WTC11 (cell line): Measurements from ENCODE around the gene R3HDML. TPM values are rescaled to one million over a fixed set of nuclear protein-coding genes. Genes with fewer than 3 reads are reported as not detected.

Source experiments
- ATAC-seq: fragments of 200-7000 bp; cut with Tn5 transposase; 2 replicates; pipeline ENCODE4 v1.10.0; 2021; ENCODE audit warnings: mild to moderate bottlenecking, moderate library complexity
- CTCF ChIA-PET: fragments of 300-600 bp; sonication (Branson Sonifier 250); formaldehyde crosslinking; loops from one replicate; lab custom pipeline; 2021; ENCODE audit warnings: antibody characterized with exemption; lab: Charles Lee
- POLR2A ChIA-PET: fragments of 350-600 bp; sonication (Branson Sonifier 250); formaldehyde crosslinking; loops from one replicate; lab custom pipeline; 2021; ENCODE audit warnings: antibody characterized with exemption; lab: Charles Lee
- DNase-seq: peaks from one replicate; pipeline ENCODE4 v3.0.0; 2021; ENCODE audit warnings: low spot score
- H3K27ac Mint-ChIP-seq: 2 replicates; pipeline ENCODE4 v1.8.0; 2021; ENCODE audit warnings: mixed read lengths
- H3K27me3 Mint-ChIP-seq: 2 replicates; pipeline ENCODE4 v1.8.0; 2021; ENCODE audit warnings: low read depth, mild to moderate bottlenecking, moderate library complexity, mixed read lengths
- H3K36me3 Mint-ChIP-seq: 2 replicates; pipeline ENCODE4 v1.8.0; 2021; ENCODE audit warnings: mixed read lengths
- H3K4me1 Mint-ChIP-seq: 2 replicates; pipeline ENCODE4 v1.8.0; 2022; ENCODE audit warnings: mixed read lengths
- H3K4me3 Mint-ChIP-seq: 2 replicates; pipeline ENCODE4 v1.8.0; 2021; ENCODE audit warnings: mild to moderate bottlenecking, moderate library complexity, mixed read lengths
- H3K9me3 Mint-ChIP-seq: 2 replicates; pipeline ENCODE4 v1.8.0; 2021; ENCODE audit warnings: mixed read lengths
- AR ChIP-seq: fragments of 250-450 bp; sonication (Bioruptor Pico); IDR thresholded peaks from 2 replicates; pipeline ENCODE4 v1.9.0; 2021; ENCODE audit warnings: mild to moderate bottlenecking
- CTCF ChIP-seq: fragments of 200-600 bp; IDR thresholded peaks from 2 replicates; pipeline ENCODE4 v1.8.0; 2022; ENCODE audit warnings: antibody characterized with exemption
- GABPB1 ChIP-seq: sonication (generic); formaldehyde crosslinking; IDR thresholded peaks from 2 replicates; pipeline ENCODE4 v1.8.1; 2023; ENCODE audit warnings: mild to moderate bottlenecking, missing genetic modification reagents
- GRHL2 ChIP-seq: fragments of 250-450 bp; sonication (Bioruptor Pico); IDR thresholded peaks from 2 replicates; pipeline ENCODE4 v1.8.0; 2022; ENCODE audit warnings: mild to moderate bottlenecking, moderate library complexity; ENCODE audit not compliant: insufficient replicate concordance, severe bottlenecking
- JAZF1 ChIP-seq: fragments of 250-450 bp; sonication (Bioruptor Pico); IDR thresholded peaks from 2 replicates; pipeline ENCODE4 v1.9.0; 2021; ENCODE audit warnings: moderate library complexity, mild to moderate bottlenecking, inconsistent platforms
- NFYB ChIP-seq: sonication (generic); formaldehyde crosslinking; conservative IDR thresholded peaks from 2 replicates; pipeline ENCODE4 v1.8.0; 2022; ENCODE audit warnings: low read depth, missing genetic modification reagents
- RORB ChIP-seq: fragments of 250-450 bp; sonication (Bioruptor Pico); IDR thresholded peaks from 2 replicates; pipeline ENCODE4 v1.9.0; 2021; ENCODE audit warnings: mild to moderate bottlenecking
- SMAD4 ChIP-seq: sonication (generic); formaldehyde crosslinking; IDR thresholded peaks from 2 replicates; pipeline ENCODE4 v1.8.0; 2022; ENCODE audit warnings: mild to moderate bottlenecking, missing genetic modification reagents
- SP1 ChIP-seq: sonication (generic); formaldehyde crosslinking; conservative IDR thresholded peaks from 2 replicates; pipeline ENCODE4 v1.8.1; 2022; ENCODE audit warnings: missing genetic modification reagents
- TP53 ChIP-seq: sonication (generic); formaldehyde crosslinking; IDR thresholded peaks from 2 replicates; pipeline ENCODE4 v1.8.1; 2023; ENCODE audit warnings: mild to moderate bottlenecking, missing genetic modification reagents
- ZNF121 ChIP-seq: sonication (generic); formaldehyde crosslinking; IDR thresholded peaks from 2 replicates; pipeline ENCODE4 v1.8.0; 2023; ENCODE audit warnings: missing genetic modification reagents
- ZNF219 ChIP-seq: sonication (generic); formaldehyde crosslinking; IDR thresholded peaks from 2 replicates; pipeline ENCODE4 v1.8.0; 2023; ENCODE audit warnings: missing genetic modification reagents, mild to moderate bottlenecking, borderline replicate concordance
- ZNF512 ChIP-seq: sonication (generic); formaldehyde crosslinking; IDR thresholded peaks from 2 replicates; pipeline ENCODE4 v1.8.1; 2022; ENCODE audit warnings: missing genetic modification reagents, borderline replicate concordance
- total RNA-seq: library from RNA; stranded (reverse); gene quantifications from 3 replicates; pipeline ENCODE4 v1.2.3, GENCODE V29; 2021
- TF ChIP-seq, protein P1 (sequence below): sonication (generic); formaldehyde crosslinking; IDR thresholded peaks from 2 replicates; pipeline ENCODE4 v1.8.0; 2022; ENCODE audit warnings: mild to moderate bottlenecking, missing genetic modification reagents
- TF ChIP-seq, protein P2 (sequence below): sonication (generic); formaldehyde crosslinking; IDR thresholded peaks from 2 replicates; pipeline ENCODE4 v1.8.0; 2022; ENCODE audit warnings: missing genetic modification reagents

The R3HDML gene
- total RNA-seq, 1 experiment from 2014 or later: not detected

DNA sequence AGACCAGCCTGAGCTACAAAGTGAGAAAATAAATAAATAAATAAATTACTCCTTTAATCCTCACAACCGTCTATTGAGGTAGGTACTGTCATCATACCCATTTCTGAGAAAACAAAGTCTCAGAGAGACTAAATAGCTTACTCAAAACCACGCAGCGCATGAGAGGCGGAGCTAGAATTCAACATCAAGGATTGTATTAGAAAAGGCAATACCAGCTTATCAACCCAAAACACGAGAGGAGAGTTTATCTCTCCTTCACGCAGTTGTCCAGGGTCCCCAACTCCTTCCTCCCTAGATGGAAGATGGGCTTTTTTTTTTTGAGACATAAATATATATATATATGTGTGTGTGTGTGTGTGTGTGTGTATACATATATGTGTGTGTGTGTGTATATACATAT, 30.9 kb downstream of the R3HDML start (continued):
- TF ChIP-seq SMAD4: no peak
- TF ChIP-seq SP1 (CRISPR knock-in tag): no peak
- TF ChIP-seq ZNF219 (CRISPR knock-in tag): no peak
- no peak for TF ChIP-seq NFYB (CRISPR knock-in tag)
- no peak for TF ChIP-seq GRHL2 (CRISPR knock-in tag)

DNA sequence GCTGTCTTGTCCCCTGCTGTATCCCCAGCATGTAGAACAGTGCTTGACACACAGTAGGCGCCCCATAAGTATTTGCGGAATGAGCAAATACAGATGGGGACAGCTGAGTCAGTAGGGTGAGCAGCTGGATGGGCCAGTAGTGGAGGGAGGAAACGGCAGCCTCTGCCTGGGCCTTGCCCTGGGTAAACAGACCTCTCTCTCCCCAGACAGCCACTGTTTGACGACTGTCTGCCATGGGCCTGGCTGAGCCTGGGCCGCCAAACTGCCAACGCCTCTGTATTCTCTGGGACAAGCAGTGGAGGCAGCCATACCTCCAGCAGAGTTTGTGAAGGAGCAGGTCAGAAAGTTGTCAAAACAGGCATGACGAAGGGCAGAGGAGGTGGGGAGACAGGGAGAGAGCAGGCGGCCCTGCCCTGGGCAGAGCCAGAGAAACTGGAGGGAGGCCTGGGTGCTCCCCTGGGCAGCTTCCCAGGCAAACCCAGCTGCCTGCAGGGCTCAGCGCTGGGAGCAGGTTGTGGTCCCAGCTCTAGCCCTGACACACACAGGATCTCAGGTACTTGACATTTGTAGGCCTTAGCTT, 33.9 kb downstream of the R3HDML start:
- H3K4me3 Mint-ChIP-seq: no peak overlapping the region
- DNase-seq: no peak
- H3K4me1 Mint-ChIP-seq: peaks cover 6% of the 10 kb centered on the region; the same call in 1 of the 2 replicates
- no peaks in the 10 kb centered on the region; the same call in 1 of the 2 replicates for H3K27me3 Mint-ChIP-seq
- H3K9me3 Mint-ChIP-seq: no peaks in the 10 kb centered on the region
- TF ChIP-seq TP53 (CRISPR knock-in tag) (no peak), GABPB1 (CRISPR knock-in tag) (peak; percentile 77; the same call in 1 of the 2 replicates)
- TF ChIP-seq, protein P1, sequence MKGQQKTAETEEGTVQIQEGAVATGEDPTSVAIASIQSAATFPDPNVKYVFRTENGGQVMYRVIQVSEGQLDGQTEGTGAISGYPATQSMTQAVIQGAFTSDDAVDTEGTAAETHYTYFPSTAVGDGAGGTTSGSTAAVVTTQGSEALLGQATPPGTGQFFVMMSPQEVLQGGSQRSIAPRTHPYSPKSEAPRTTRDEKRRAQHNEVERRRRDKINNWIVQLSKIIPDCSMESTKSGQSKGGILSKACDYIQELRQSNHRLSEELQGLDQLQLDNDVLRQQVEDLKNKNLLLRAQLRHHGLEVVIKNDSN (CRISPR knock-in tag): no peak
- TF ChIP-seq, all 79 proteins: peak for 1
- POLR2A ChIA-PET: no interaction called here
- no peaks in the 10 kb centered on the region for H3K36me3 Mint-ChIP-seq
- CTCF ChIA-PET: interaction anchor here (0.5 to 3.1 kb wide), 5 partner anchors 13 to 124 kb away, joined by 3 to 11 read pairs (median 4); partner anchors contain the start of gene GDAP1L1
- H3K27ac Mint-ChIP-seq: no peak overlapping the region
- peak; percentile 60 for ATAC-seq

- Mint-ChIP-seq H3K36me3 (no peaks in the 10 kb centered on the region), H3K4me1 (no peaks in the 10 kb centered on the region; the same call in 1 of the 2 replicates), H3K27me3 (peaks cover 3% of the 10 kb centered on the region), H3K9me3 (no peaks in the 10 kb centered on the region), H3K27ac (no peak overlapping the region), H3K4me3 (no peak overlapping the region)
- TF ChIP-seq ZNF121 (CRISPR knock-in tag): no peak
- TF ChIP-seq ZNF512: no peak
- no peak for TF ChIP-seq NFYB (CRISPR knock-in tag)
- TF ChIP-seq AR (CRISPR knock-in tag): no peak
- no peak for TF ChIP-seq RORB
- DNase-seq (no peak), ATAC-seq (no peak)
- POLR2A ChIA-PET: interaction anchor here (0.7 kb wide), 1 partner anchor 33 kb away, joined by 3 read pairs; no protein-coding TSS in a partner anchor
- CTCF ChIA-PET: interaction anchor here (0.9 to 5.6 kb wide), 3 partner anchors 67 to 166 kb away, joined by 3 to 77 read pairs (median 6); partner anchors contain the start of gene FITM2
Observed at GRCh38 chr20:44382641-44383040, 45.8 kb downstream of the R3HDML start.

DNA sequence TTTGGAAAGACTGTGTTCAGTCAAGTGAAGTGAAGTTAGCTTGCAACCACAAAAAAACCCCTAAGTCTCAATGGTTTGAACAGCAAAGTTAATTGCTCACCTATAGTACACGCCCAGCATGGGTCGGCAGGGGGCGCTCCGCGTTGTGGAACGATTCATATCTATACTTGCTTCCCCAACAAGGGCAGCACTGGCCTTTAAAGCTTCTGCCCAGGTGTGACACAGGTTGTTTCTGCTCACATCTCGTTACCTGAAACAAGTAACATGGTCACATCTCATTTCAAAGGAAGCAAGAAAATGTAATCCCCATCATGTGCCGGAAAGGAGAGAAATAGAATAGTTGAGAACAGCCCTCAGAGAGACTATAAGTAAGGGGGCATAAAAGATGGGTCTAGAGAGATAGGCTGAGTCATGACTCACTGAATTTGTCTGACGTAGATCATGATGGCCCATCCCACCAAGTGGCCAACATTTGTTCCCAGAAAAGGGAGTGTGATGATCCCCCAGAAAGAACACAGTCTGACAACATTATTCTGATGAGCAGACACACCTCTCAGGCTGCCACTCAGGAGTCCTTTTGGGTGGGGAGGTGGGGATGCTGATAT, 47.7 kb downstream of the R3HDML start:
- Mint-ChIP-seq H3K9me3 (no peaks in the 10 kb centered on the region), H3K27me3 (peaks cover 8% of the 10 kb centered on the region), H3K4me1 (peaks cover 7% of the 10 kb centered on the region), H3K4me3 (no peak overlapping the region), H3K36me3 (no peaks in the 10 kb centered on the region), H3K27ac (peak overlapping the region; percentile 74; the same call in 1 of the 2 replicates)
- ChIA-PET CTCF (interaction anchor here (0.5 to 5.6 kb wide), 49 partner anchors 9 to 327 kb away, joined by 3 to 77 read pairs (median 5); partner anchors contain the start of genes FITM2, GDAP1L1 and TTPAL), POLR2A (interaction anchor here (0.7 kb wide), 1 partner anchor 247 kb away, joined by 4 read pairs; no protein-coding TSS in a partner anchor)
- TF ChIP-seq, protein P2, sequence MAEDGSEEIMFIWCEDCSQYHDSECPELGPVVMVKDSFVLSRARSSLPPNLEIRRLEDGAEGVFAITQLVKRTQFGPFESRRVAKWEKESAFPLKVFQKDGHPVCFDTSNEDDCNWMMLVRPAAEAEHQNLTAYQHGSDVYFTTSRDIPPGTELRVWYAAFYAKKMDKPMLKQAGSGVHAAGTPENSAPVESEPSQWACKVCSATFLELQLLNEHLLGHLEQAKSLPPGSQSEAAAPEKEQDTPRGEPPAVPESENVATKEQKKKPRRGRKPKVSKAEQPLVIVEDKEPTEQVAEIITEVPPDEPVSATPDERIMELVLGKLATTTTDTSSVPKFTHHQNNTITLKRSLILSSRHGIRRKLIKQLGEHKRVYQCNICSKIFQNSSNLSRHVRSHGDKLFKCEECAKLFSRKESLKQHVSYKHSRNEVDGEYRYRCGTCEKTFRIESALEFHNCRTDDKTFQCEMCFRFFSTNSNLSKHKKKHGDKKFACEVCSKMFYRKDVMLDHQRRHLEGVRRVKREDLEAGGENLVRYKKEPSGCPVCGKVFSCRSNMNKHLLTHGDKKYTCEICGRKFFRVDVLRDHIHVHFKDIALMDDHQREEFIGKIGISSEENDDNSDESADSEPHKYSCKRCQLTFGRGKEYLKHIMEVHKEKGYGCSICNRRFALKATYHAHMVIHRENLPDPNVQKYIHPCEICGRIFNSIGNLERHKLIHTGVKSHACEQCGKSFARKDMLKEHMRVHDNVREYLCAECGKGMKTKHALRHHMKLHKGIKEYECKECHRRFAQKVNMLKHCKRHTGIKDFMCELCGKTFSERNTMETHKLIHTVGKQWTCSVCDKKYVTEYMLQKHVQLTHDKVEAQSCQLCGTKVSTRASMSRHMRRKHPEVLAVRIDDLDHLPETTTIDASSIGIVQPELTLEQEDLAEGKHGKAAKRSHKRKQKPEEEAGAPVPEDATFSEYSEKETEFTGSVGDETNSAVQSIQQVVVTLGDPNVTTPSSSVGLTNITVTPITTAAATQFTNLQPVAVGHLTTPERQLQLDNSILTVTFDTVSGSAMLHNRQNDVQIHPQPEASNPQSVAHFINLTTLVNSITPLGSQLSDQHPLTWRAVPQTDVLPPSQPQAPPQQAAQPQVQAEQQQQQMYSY (CRISPR knock-in tag): no peak
- TF ChIP-seq CTCF: peak; percentile 82
- no peak for TF ChIP-seq JAZF1
- ATAC-seq (peak; percentile 45), DNase-seq (peak; percentile 92)
